HCT116 (cell line): ENCODE data around the gene SLC25A1. TPM values are rescaled to one million over a fixed set of nuclear protein-coding genes. Genes with fewer than 3 reads are reported as not detected.

Source experiments
- ATAC-seq: fragments of 200-7000 bp; cut with Tn5 transposase; 2 replicates; pipeline ENCODE4 v1.9.1; 2020; ENCODE audit warnings: mild to moderate bottlenecking, moderate library complexity
- BruUV-seq: library from RNA; stranded (reverse); fragments of 400-500 nt; replicated peaks from 2 replicates; lab custom pipeline; 2021; lab: Mats Ljungman, UMichigan
- CTCF ChIA-PET: fragments of 300-600 bp; sonication (Branson Sonifier 250); formaldehyde crosslinking; loops from one replicate; lab custom pipeline; 2021; ENCODE audit warnings: antibody characterized with exemption; lab: Charles Lee
- POLR2A ChIA-PET: fragments of 300-600, 350-600 bp; sonication (Branson Sonifier 250); formaldehyde crosslinking; loops from one replicate; lab custom pipeline; 2021; ENCODE audit warnings: antibody characterized with exemption; lab: Charles Lee
- RAD21 ChIA-PET, 2 experiments: fragments of 300-600 bp; sonication (Branson Sonifier 250); formaldehyde crosslinking; loops; one replicate each; lab custom pipeline; 2023; ENCODE audit warnings: low total read pairs in 2 of 2; ENCODE audit not compliant: uncharacterized antibody in 2 of 2, unreplicated experiment in 2 of 2, low non-redundant PET in 1 of 2; lab: Charles Lee
- DNase-seq: peaks from one replicate; pipeline ENCODE4 v3.0.0-alpha.2; 2010; ENCODE audit warnings: low read depth, low spot score
- H2AFZ ChIP-seq: fragments of 200-600 bp; shearing (Covaris generic), sonication (generic); 2 replicates; pipeline ENCODE4 v1.6.1; 2017; ENCODE audit warnings: low read depth, mixed run types, mixed read lengths, antibody characterized with exemption, low read length; ENCODE audit not compliant: poor library complexity, severe bottlenecking
- H3K27ac ChIP-seq: 2 replicates; pipeline ENCODE4 v1.5.1; 2012; ENCODE audit warnings: low read depth, low read length
- H3K27me3 ChIP-seq: fragments of 200-600 bp; sonication (generic); 2 replicates; pipeline ENCODE4 v1.6.1; 2016; ENCODE audit warnings: mixed run types, low read length, mixed read lengths; ENCODE audit not compliant: insufficient read depth
- H3K36me3 ChIP-seq, 2 experiments: fragments of 200-500 bp in 1 of 2; fragments of 200-600 bp in 1 of 2; sonication (Bioruptor generic) in 1 of 2; sonication (generic) in 1 of 2; 2 replicates each; pipeline versions ENCODE4 v1.5.1 to v1.6.1; 2014 to 2016; ENCODE audit warnings: low read length in 2 of 2, inconsistent platforms in 1 of 2, mixed read lengths in 1 of 2, mixed run types in 1 of 2; ENCODE audit not compliant: insufficient read depth in 2 of 2, control insufficient read depth in 1 of 2
- H3K4me1 ChIP-seq, 2 experiments: fragments of 200-600 bp in 1 of 2; sonication (generic) in 1 of 2; 2 replicates each; pipeline versions ENCODE4 v1.5.1 to v1.6.1; 2012 to 2017; ENCODE audit warnings: low read length in 2 of 2, inconsistent platforms in 1 of 2, mild to moderate bottlenecking in 1 of 2, mixed read lengths in 1 of 2, mixed run types in 1 of 2, moderate library complexity in 1 of 2; ENCODE audit not compliant: insufficient read depth in 2 of 2, control insufficient read depth in 1 of 2
- H3K4me2 ChIP-seq: fragments of 200-600 bp; sonication (generic); 2 replicates; pipeline ENCODE4 v1.6.1; 2017; ENCODE audit warnings: mixed run types, low read length, mixed read lengths
- H3K4me3 ChIP-seq, 2 experiments: fragments of 200-600 bp in 1 of 2; sonication (generic) in 1 of 2; replicated peaks in 1 of 2; 2 replicates each; pipeline ENCODE4 v1.5.1; 2011 to 2016; ENCODE audit warnings: low read length in 2 of 2, control low read depth in 1 of 2, low read depth in 1 of 2, mild to moderate bottlenecking in 1 of 2, mixed read lengths in 1 of 2, mixed run types in 1 of 2
- H3K79me2 ChIP-seq: fragments of 200-600 bp; sonication (generic); 2 replicates; pipeline ENCODE4 v1.6.1; 2017; ENCODE audit warnings: mild to moderate bottlenecking, mixed run types, low read length, moderate library complexity, mixed read lengths; ENCODE audit not compliant: insufficient read depth
- H3K9ac ChIP-seq: fragments of 200-600 bp; sonication (generic); 2 replicates; pipeline ENCODE4 v1.6.1; 2016; ENCODE audit warnings: low read length, mixed read lengths
- H3K9me2 ChIP-seq: fragments of 200-600 bp; sonication (generic), shearing (Covaris generic); 2 replicates; pipeline ENCODE4 v1.6.1; 2017; ENCODE audit warnings: mixed run types, mild to moderate bottlenecking, moderate library complexity; ENCODE audit not compliant: insufficient read depth
- H3K9me3 ChIP-seq, 2 experiments: fragments of 200-500 bp in 1 of 2; fragments of 200-600 bp in 1 of 2; sonication (Bioruptor generic) in 1 of 2; sonication (generic) in 1 of 2; 2 replicates each; pipeline ENCODE4 v1.6.1; 2014 to 2017; ENCODE audit warnings: low read length in 2 of 2, mixed read lengths in 2 of 2, inconsistent platforms in 1 of 2, low read depth in 1 of 2, mild to moderate bottlenecking in 1 of 2, mixed run types in 1 of 2, moderate library complexity in 1 of 2; ENCODE audit not compliant: control insufficient read depth in 1 of 2, insufficient read depth in 1 of 2
- H4K20me1 ChIP-seq: fragments of 200-600 bp; sonication (generic), shearing (Covaris generic); 2 replicates; pipeline ENCODE4 v1.6.1; 2017; ENCODE audit warnings: mixed run types, mild to moderate bottlenecking, moderate library complexity; ENCODE audit not compliant: insufficient read depth
- EZH2 ChIP-seq: fragments of 200-600 bp; sonication (generic); IDR thresholded peaks from 2 replicates; pipeline ENCODE4 v1.6.1; 2017; ENCODE audit warnings: antibody characterized with exemption, mixed run types
- FOSL1 ChIP-seq: IDR thresholded peaks from 2 replicates; pipeline ENCODE4 v1.6.1; 2012; ENCODE audit warnings: low read depth
- MAX ChIP-seq: IDR thresholded peaks from 2 replicates; pipeline ENCODE4 v1.6.1; 2012
- YY1 ChIP-seq: IDR thresholded peaks from 2 replicates; pipeline ENCODE4 v1.6.1; 2011; ENCODE audit warnings: low read length, low read depth, moderate library complexity, mild to moderate bottlenecking; ENCODE audit not compliant: insufficient replicate concordance; ENCODE audit errors: extremely low read depth
- ZBTB33 ChIP-seq: IDR thresholded peaks from 2 replicates; pipeline ENCODE4 v1.6.1; 2011; ENCODE audit warnings: mild to moderate bottlenecking, low read length, moderate library complexity; ENCODE audit not compliant: insufficient replicate concordance; ENCODE audit errors: extremely low read depth
- intact Hi-C: fragments of 100-400 bp; cut with micrococcal nuclease; formaldehyde crosslinking; loops from 2 replicates; pipeline ENCODE4 v1.10.0; 2022
- total RNA-seq: library from RNA; stranded (reverse); gene quantifications from one replicate; pipeline ENCODE4 v1.2.1, GENCODE V29; 2021; ENCODE audit not compliant: unreplicated experiment

The SLC25A1 gene
- total RNA-seq, 1 experiment from 2014 or later, result 146 TPM

- no peaks in the 10 kb centered on the region for H4K20me1 ChIP-seq
- ChIA-PET POLR2A (no interaction called here), RAD21 (no interaction called here), CTCF (no interaction called here)
- intact Hi-C loops, result loop anchor here (10.0 kb wide), 1 partner anchor 326 kb away; the partner anchor contains the start of genes CDC45 and UFD1
- H3K9me3 ChIP-seq, result no peaks in the 10 kb centered on the region
- no peaks in the 10 kb centered on the region for H3K36me3 ChIP-seq
- no peak for TF ChIP-seq EZH2
- no peak for ATAC-seq
- H3K4me2 ChIP-seq, result no peak overlapping the region
- peaks cover 8% of the 10 kb centered on the region; the same call in 1 of the 2 replicates for H3K27me3 ChIP-seq
- H2AFZ ChIP-seq, result no peak overlapping the region
- no peak overlapping the region for H3K4me3 ChIP-seq
- H3K27ac ChIP-seq, result no peak overlapping the region
- no peaks in the 10 kb centered on the region for H3K9me2 ChIP-seq
- H3K9ac ChIP-seq, result no peak overlapping the region
- peaks cover 2% of the 10 kb centered on the region; the same call in 1 of the 2 replicates for H3K79me2 ChIP-seq
- no peak for DNase-seq
- peaks cover 0 to 3% of the 10 kb centered on the region in 2 experiments; a peak in 2 of 4 replicates for H3K4me1 ChIP-seq
- BruUV-seq, result no TSS peak
These were observed 29.3 kb downstream of the SLC25A1 start for GRCh38 chr22:19149047-19149883.

GRCh38 chr22:19148417-19149046, 30.0 kb downstream of the SLC25A1 start:
- Histone ChIP-seq H3K79me2 (peaks cover 9% of the 10 kb centered on the region), H4K20me1 (no peaks in the 10 kb centered on the region), H3K4me2 (no peak overlapping the region), H3K4me1 (peaks cover 0 to 6% of the 10 kb centered on the region in 2 experiments; a peak in 3 of 4 replicates), H3K9me3 (no peaks in the 10 kb centered on the region), H3K9me2 (no peaks in the 10 kb centered on the region), H3K27me3 (peaks cover 6% of the 10 kb centered on the region; the same call in 1 of the 2 replicates), H2AFZ (no peak overlapping the region), H3K4me3 (no peak overlapping the region), H3K9ac (no peak overlapping the region), H3K27ac (no peak overlapping the region), H3K36me3 (no peaks in the 10 kb centered on the region)
- TF ChIP-seq ZBTB33 (no peak), YY1 (no peak), FOSL1 (no peak), MAX (no peak)
- BruUV-seq, result no TSS peak
- ChIA-PET CTCF (no interaction called here), RAD21 (no interaction called here), POLR2A (no interaction called here)
- DNase-seq (no peak), ATAC-seq (no peak)
- intact Hi-C loops, result loop anchor here (10.0 kb wide), 1 partner anchor 326 kb away; the partner anchor contains the start of genes CDC45 and UFD1
